Measurements from ENCODE around the gene FUT9. TPM values are rescaled to one million over a fixed set of nuclear protein-coding genes. Genes with fewer than 3 reads are reported as not detected.

Gene FUT9
- polyA plus RNA-seq, 1 donor (not counting 4 experiments of a cell fraction or from before 2014, with no cell fraction given): not detected

GRCh38 chr6:96153775-96154174, 138.0 kb downstream of the FUT9 start:
- FAIRE-seq: no peak
- no peak overlapping the region for H3K4me3 ChIP-seq (ENCODE audit: control insufficient read depth in 2 of 3, extremely low read depth in 1 of 3, insufficient read depth in 2 of 3, low read depth in 1 of 3, low read length in 3 of 3)
- H3K27ac ChIP-seq (ENCODE audit: control insufficient read depth, insufficient read depth, low read length): no peak overlapping the region
- no peak for DNase-seq (ENCODE audit: low read depth, low spot score)
- dilution Hi-C loops (cut with MboI; ENCODE audit: extremely low pct_ligation_motif_present, low sequenced_read_pairs): no loop called here
- TF ChIP-seq EZH2 (IDR thresholded peaks at IDR 0.05; ENCODE audit: low read length) (no peak), CTCF (optimal IDR thresholded peaks at IDR 0.05 in 1 of 3, IDR thresholded peaks at IDR 0.05 in 1 of 3, conservative IDR thresholded peaks at IDR 0.05 in 1 of 3; ENCODE audit: extremely low read depth in 1 of 3, insufficient read depth in 2 of 3, low read length in 3 of 3) (no peak)
- H3K36me3 ChIP-seq (ENCODE audit: control insufficient read depth in 2 of 2, extremely low read depth in 1 of 2, insufficient read depth in 2 of 2, low read length in 2 of 2): no peaks in the 10 kb centered on the region
- no peaks in the 10 kb centered on the region for H3K9me3 ChIP-seq (ENCODE audit: control insufficient read depth, low read depth, low read length)
- H3K4me2 ChIP-seq (ENCODE audit: control insufficient read depth, extremely low read depth, insufficient read depth, low read depth, low read length): no peak overlapping the region
- no peaks in the 10 kb centered on the region for H3K9me1 ChIP-seq (ENCODE audit: control insufficient read depth, extremely low read depth, insufficient read depth, low read length)
- no peaks in the 10 kb centered on the region for H3K4me1 ChIP-seq (ENCODE audit: control insufficient read depth, extremely low read depth, insufficient read depth, low read length)
- H2AFZ ChIP-seq (ENCODE audit: control insufficient read depth, low read length): no peak overlapping the region
- no peaks in the 10 kb centered on the region for H3K79me2 ChIP-seq (ENCODE audit: control insufficient read depth, insufficient read depth, low read length)
- no peaks in the 10 kb centered on the region for H4K20me1 ChIP-seq (ENCODE audit: control insufficient read depth, extremely low read depth, insufficient read depth, low read length)
- H3K9ac ChIP-seq (ENCODE audit: control insufficient read depth, extremely low read depth, insufficient read depth, low read length): no peak overlapping the region
- no peaks in the 10 kb centered on the region for H3K27me3 ChIP-seq (ENCODE audit: control insufficient read depth, extremely low read depth, insufficient read depth, low read length)

DNA sequence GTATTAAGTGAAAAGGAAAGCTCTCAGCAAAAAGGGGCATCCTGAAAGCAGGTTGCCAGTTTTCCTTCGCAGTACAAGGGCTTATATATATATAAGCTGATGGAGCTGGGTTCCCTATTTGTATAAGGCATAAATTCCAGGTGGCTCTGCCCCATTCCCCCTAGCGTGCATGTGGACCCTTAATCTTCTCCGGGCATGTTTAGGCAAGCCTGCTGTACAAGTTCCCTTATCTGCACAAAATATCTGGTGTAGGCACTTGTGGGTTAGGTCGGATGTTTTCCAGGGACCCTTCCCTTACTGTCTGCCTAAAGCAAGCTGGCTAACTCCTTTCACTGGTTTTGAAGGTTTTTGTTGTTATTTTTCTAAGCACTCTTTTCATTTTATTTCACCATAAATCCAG, 140.7 kb downstream of the FUT9 start:
- Histone ChIP-seq H2AFZ (ENCODE audit: control insufficient read depth, low read length) (no peak overlapping the region), H3K4me2 (ENCODE audit: control insufficient read depth, extremely low read depth, insufficient read depth, low read depth, low read length) (no peak overlapping the region)

More for the DNA sequence above, 140.7 kb downstream of the FUT9 start:
- no peaks in the 10 kb centered on the region for H3K79me2 ChIP-seq (ENCODE audit: control insufficient read depth, insufficient read depth, low read length)
- H3K36me3 ChIP-seq (ENCODE audit: control insufficient read depth in 2 of 2, extremely low read depth in 1 of 2, insufficient read depth in 2 of 2, low read length in 2 of 2): no peaks in the 10 kb centered on the region
- no peak overlapping the region for H3K9ac ChIP-seq (ENCODE audit: control insufficient read depth, extremely low read depth, insufficient read depth, low read length)
- no peaks in the 10 kb centered on the region for H3K4me1 ChIP-seq (ENCODE audit: control insufficient read depth, extremely low read depth, insufficient read depth, low read length)
- no peaks in the 10 kb centered on the region for H3K9me1 ChIP-seq (ENCODE audit: control insufficient read depth, extremely low read depth, insufficient read depth, low read length)
- no peak for FAIRE-seq
- no peaks in the 10 kb centered on the region for H4K20me1 ChIP-seq (ENCODE audit: control insufficient read depth, extremely low read depth, insufficient read depth, low read length)
- H3K27me3 ChIP-seq (ENCODE audit: control insufficient read depth, extremely low read depth, insufficient read depth, low read length): no peaks in the 10 kb centered on the region
- dilution Hi-C loops (cut with MboI; ENCODE audit: extremely low pct_ligation_motif_present, low sequenced_read_pairs): no loop called here
- DNase-seq (ENCODE audit: low read depth, low spot score): no peak
- no peak overlapping the region for H3K27ac ChIP-seq (ENCODE audit: control insufficient read depth, insufficient read depth, low read length)
- H3K4me3 ChIP-seq (ENCODE audit: control insufficient read depth in 2 of 3, extremely low read depth in 1 of 3, insufficient read depth in 2 of 3, low read depth in 1 of 3, low read length in 3 of 3): no peak overlapping the region
- no peak for TF ChIP-seq CTCF (optimal IDR thresholded peaks at IDR 0.05 in 1 of 3, IDR thresholded peaks at IDR 0.05 in 1 of 3, conservative IDR thresholded peaks at IDR 0.05 in 1 of 3; ENCODE audit: extremely low read depth in 1 of 3, insufficient read depth in 2 of 3, low read length in 3 of 3)
- TF ChIP-seq EZH2 (IDR thresholded peaks at IDR 0.05; ENCODE audit: low read length): no peak
- no peaks in the 10 kb centered on the region for H3K9me3 ChIP-seq (ENCODE audit: control insufficient read depth, low read depth, low read length)

Measured in keratinocyte (primary cell).